LHCN-M2 (cell line): ENCODE results near the gene RASA4B. TPM values are rescaled to one million over a fixed set of nuclear protein-coding genes. Genes with fewer than 3 reads are reported as not detected.
"Not testable (repeated sequence)": the region's sequence is repeated elsewhere in the genome, so short reads cannot be mapped to it uniquely, and the experiment has no call there.

Experiments
- DNase-seq: peaks from one replicate; pipeline ENCODE4 v3.0.0-alpha.2; 2012; ENCODE audit warnings: low read depth
- total RNA-seq: library from RNA; depleted of rRNA; stranded (reverse); fragments of >200 nt; gene quantifications from 2 replicates; pipeline ENCODE4 v1.2.3, GENCODE V29; 2014

Gene RASA4B
- total RNA-seq, 1 experiment from 2014 or later = 0.40 TPM

DNA sequence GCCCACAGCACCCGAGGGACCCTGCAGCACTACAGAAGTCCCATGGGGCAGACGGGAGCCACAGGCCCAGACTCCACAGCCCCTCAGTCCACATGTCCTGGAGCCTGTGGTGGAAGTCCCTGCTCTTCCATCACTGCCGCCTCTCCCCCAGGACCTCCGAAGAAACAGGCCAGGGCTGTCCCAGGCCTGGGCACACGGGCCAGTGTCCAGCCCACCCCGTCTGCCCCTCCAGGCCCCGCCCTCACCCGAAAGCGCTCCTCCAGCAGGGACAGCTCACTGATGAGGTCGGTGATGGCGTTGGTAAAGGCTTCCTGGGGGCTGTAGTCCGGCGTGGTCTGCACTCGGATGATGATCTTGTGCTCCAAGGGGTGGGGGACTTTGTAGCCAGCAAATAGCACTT, 43.5 kb downstream of the RASA4B start:
- not testable (repeated sequence) for DNase-seq

- peak; percentile 38 for DNase-seq
Measured at GRCh38 chr7:102473271-102473991, 44.1 kb downstream of the RASA4B start.

DNA sequence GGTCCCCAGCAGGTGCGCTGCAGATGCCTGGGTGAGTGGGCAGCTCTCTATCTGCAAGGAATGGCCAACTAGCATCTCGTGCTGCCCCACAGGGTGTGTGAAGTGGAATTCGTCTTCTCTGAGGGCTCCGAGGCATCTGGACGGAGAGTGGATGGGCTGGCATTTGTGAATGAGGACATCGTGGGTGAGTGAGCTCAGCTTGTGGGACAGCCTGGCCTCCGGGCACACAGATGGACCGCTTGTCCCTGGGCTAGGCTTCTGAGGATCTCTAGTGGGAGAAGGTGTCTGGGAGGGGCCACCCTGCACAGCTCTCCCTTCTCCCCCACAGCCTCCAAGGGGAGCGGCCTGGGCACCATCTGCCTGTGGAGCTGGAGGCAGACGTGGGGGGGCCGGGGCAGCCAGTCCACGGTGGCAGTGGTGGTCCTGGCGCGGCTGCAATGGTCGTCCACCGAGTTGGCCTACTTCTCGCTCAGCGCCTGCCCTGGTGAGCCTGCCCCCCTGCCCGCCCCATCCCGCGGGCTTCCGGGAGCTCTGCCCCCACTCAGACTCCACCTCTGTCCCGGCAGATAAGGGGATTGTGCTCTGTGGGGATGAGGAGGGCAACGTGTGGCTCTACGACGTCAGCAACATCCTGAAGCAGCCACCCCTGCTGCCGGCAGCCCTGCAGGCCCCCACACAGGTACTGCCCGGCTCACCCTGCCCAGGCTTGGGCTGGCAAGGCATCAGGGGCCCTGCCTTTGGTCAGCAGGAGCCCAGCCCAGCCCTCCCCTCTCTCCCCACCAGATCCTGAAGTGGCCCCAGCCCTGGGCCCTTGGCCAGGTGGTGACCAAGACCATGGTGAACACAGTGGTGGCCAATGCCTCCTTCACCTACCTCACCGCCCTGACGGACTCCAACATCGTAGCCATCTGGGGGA, 45.2 kb downstream of the RASA4B start:
- DNase-seq = no peak

DNA sequence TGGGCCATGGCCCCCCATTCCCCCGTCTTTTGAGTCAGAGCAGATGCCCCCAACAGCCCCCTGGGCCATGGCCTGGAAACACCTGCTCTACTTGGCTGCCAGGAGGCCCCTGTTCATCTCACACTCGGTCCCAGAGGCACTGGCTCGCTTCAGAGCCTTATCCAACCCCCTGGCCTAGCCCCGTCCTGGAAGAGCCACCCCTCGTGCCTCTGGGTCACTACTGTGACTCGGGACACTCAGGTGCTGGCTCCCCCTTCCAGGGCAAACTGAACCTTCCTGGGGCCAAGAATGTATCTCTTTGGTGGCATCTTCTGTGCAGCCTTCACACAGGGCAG, 45.8 kb downstream of the RASA4B start:
- no peak for DNase-seq

GRCh38 chr7:102469972-102470825, 47.4 kb downstream of the RASA4B start:
- DNase-seq = no peak

DNA sequence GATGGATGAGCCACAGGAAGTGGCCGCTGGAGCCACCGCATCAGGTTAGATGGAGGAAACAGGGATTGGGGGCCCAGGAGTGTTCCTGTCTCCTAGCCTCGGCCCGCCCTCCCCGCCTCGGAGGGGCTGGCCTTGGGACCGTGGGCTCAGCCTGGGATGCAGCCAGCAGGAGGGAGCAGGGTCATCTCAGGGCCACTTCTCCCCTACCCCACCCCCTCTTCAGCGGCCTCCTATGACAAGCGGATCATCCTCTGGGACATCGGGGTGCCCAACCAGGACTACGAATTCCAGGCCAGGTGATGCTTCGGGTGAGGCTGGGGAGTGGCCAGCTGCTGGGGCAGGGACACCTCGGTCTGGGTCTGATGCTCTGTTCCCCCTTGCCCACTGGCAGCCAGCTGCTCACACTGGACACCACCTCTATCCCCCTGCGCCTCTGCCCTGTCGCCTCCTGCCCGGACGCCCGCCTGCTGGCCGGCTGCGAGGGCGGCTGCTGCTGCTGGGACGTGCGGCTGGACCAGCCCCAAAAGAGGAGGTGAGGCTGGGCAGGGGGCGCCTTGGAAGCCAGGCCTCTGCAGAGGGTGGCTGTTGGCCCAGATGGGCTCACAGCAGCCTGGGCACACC, 48.1 kb downstream of the RASA4B start:
- no peak for DNase-seq

DNA sequence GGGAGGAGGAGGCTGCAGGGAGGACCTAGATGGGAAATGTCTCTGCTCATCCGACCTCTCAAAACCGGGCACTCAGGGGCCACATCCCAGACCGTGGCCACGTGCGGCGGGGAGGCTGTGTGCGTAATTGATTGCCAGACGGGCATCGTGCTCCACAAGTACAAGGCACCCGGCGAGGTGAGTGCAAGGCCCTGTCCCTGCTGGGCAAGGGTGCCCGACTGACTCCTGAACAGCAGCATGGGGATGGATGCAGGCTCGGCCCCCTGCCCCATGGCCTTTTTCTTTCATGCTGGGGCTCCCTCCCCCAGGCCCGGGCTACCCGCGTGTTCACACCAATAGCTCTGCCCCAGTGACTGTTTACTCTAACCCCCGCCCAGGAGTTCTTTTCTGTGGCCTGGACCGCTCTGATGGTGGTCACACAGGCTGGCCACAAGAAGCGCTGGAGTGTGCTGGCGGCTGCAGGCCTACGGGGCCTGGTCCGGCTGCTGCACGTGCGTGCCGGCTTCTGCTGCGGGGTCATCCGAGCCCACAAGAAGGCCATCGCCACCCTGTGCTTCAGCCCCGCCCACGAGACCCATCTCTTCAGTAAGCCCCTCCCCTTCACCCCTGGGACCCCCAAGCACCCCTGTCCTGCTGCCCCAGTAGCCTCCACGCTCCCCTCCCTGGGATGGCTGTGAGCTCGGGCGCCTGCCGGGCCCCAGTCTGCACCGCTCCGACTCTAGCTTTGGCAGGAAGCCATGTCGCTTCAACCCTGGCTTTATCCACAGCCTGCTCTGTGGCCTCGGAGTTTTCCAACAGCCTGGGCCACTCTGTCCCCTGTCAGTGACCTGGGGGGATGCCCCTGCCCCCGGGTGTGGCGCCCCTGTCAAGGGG, 48.9 kb downstream of the RASA4B start:
- DNase-seq = no peak

DNA sequence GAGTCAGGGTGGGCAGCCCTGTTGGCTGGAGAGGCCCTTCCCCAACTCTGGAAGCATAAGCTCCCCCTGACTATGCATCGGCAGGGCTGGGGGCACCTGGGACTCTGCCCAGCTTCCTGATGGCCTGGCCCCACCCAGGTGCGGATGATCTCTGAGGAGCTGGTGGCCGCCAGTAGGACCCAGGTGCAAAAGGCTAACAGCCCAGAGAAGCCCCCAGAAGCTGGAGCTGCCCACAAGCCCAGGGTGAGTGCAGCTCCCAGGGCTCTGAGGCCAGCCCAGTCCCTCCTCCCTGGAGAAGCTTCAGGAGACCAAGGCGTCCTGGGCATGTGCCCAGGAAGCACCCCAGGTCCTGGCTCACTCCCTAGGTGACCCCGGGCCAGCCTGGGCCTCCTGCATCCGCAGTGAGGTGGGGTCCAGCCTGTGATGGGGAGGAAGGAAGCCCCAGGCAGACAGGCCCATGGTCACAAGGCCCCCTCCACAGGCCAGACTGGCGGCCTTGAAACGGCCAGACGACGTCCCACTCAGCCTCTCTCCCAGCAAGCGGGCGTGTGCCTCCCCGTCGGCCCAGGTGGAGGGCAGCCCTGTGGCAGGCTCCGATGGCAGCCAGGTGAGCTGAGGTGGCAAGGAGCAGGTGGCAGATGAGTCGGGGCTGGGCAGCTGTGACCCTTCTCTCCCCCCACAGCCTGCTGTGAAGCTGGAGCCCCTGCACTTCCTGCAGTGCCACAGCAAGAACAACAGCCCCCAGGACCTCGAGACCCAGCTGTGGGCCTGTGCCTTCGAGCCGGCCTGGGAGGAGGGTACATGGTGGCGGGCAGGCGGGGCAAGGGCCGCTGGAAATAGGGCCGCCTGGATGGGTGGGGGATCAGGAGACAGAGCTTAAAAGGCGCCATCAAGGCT, 49.7 kb downstream of the RASA4B start:
- no peak for DNase-seq

GRCh38 chr7:102466097-102466496, 51.5 kb downstream of the RASA4B start:
- DNase-seq = no peak

DNA sequence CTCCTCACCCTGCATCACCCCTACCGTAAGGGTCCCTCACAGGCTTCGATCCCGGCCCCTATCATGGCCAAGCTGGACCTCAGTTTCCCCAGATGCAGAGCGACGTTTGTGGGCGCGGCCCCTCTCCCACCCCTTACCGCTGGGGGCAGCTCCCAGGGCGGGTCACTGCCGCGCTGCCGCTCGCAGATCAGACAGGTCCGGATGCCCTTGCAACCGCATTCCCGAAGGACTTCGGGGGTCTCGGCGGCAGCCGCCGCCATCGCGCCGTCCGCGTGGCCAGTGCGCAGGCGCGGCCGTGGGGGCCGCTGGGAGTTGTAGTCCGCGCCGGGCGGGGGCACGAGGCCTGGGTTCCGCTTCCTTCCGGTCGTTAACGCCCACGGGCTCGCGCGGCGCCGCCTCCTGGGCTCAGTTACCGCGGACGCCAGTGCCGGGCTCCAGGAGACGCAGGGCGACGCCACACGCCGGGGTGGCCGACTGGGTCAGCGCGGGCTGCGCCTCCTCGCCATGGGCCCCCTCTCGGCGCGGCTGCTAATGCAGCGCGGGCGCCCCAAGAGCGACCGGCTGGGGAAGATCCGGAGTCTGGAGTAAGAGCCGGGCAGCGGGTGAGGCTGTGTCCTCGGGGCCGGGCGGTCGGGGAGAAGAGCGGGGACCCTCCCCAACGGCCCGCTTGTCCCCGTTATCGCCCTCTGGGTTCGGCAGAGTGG, 52.8 kb downstream of the RASA4B start, which contains the start of the genes ALKBH4 and LRWD1:
TSS of gene ALKBH4 (minus strand) at position 287 of the 704 bp plus-strand sequence. CDS start at position 260, 27 bp downstream.
TSS of gene LRWD1 (plus strand) at position 408 of the 704 bp plus-strand sequence. CDS start at position 505, 97 bp downstream.
- DNase-seq = peak; percentile 93

DNA sequence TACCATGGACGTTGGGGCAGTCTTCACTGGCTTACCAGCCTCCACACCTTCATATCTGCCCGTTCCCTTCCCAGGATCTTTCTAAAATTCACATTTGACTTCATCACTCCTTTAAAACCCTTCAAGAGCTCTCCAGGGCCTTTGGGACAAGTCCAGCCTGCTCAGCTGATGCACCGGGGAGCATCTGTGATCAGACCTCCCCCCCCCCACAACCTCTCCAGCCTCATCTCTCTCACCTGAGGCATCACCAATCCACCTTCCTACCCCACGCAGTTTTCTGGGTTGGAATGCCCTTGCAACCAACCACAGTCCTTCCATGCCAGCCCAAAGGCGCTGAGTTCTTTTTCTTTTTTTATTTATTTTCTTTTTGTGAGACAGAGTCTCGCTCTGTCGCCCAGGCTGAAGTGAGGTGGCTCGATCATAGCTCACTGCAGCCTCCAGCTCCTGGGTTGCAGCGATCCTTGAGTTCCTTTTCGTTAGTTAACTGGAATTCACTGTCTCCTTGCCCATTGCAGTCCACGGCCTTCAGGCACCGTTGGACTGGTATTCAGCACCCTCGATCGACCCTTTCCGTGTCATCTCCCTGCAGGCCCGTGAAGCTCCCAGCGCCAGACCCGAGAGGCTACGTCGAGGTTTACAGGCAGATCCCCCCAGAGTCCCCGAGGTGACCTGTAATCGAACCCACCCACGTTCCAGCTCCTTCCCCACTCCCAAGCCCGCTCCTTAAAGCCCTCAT, 53.6 kb downstream of the RASA4B start:
- peak; percentile 15 for DNase-seq

DNA sequence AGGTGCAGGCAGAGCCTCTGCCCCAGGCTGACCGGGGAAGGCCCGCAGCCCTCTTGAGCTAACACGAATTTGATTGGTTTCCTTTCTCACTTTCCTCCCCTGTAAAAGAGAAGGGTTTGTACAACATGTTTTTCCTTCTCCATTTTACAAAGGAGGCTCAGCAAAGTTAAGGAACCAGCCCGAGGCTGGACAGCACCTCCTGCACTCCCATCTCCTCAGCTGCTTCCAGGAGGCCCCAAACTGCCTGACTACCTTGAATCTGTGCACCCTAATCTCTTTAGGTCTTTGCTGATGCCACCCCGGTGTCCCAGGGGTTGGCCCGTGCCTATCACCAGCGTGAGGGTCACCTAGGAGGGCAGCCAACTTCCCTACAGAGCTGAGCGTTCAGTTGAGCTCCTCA, 57.1 kb downstream of the RASA4B start:
- no peak for DNase-seq

- no peak for DNase-seq
Measured at GRCh38 chr7:102459221-102459844, 58.2 kb downstream of the RASA4B start.

- no peak for DNase-seq
Measured at GRCh38 chr7:102457352-102457924, 60.1 kb downstream of the RASA4B start.

DNA sequence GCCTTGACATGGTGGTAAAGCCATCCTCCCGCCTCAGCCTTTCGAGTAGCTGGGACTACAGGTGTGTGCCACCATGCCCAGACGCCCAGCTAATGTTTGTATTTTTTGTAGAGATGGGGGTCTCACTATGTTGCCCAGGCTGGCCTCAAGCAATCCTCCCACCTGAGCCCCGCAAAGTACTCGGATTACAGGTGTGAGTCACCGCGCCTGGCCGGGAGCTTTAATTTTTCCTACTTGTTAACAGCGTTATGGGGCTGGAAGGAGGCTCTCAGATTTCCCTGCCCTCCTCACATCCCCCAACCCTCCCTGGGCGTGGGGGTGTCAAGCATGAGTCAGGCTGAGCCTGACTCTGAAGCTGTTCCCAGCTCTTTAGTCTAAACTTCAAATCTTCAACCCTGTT, 61.2 kb downstream of the RASA4B start:
- peak; percentile 24 for DNase-seq

- no peak for DNase-seq
Measured at GRCh38 chr7:102455596-102455995, 62.0 kb downstream of the RASA4B start.

DNA sequence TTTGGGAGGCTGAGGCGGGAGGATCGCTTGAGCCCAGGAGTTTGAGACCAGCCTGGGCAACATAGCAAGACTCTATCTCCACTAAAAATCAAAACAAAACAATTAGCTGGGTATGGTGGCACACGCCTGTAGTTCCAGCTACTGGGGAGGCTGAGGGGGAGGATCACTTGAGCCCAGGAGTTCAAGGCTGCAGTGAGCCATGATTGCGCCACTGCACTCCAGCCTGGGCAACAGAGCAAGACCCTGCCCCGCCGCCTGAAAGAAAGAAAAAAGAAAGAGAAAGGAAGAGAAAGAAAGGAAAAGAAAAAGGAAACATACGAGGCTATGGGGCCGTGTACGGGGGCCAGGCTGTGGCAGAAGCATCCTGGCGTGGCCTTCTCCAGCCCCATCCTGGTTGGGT, 62.6 kb downstream of the RASA4B start:
- not testable (repeated sequence) for DNase-seq
